OCI-LY7 (cell line): ENCODE results near the gene LENG1.

ENCODE experiments used
- EZH2phosphoT487 ChIP-seq: fragments of 200-600 bp; sonication (generic); IDR thresholded peaks from 2 replicates; pipeline ENCODE4 v1.6.1; 2018; ENCODE audit warnings: low read depth, borderline replicate concordance, mild to moderate bottlenecking, mixed run types, antibody characterized with exemption, low read length, moderate library complexity, mixed read lengths
- TF ChIP-seq, protein P1 (sequence below): fragments of 200-600 bp; sonication (generic); conservative IDR thresholded peaks from 2 replicates; pipeline ENCODE4 v1.5.1; 2014; ENCODE audit warnings: mild to moderate bottlenecking, antibody characterized with exemption, low read length, moderate library complexity, mixed read lengths

DNA sequence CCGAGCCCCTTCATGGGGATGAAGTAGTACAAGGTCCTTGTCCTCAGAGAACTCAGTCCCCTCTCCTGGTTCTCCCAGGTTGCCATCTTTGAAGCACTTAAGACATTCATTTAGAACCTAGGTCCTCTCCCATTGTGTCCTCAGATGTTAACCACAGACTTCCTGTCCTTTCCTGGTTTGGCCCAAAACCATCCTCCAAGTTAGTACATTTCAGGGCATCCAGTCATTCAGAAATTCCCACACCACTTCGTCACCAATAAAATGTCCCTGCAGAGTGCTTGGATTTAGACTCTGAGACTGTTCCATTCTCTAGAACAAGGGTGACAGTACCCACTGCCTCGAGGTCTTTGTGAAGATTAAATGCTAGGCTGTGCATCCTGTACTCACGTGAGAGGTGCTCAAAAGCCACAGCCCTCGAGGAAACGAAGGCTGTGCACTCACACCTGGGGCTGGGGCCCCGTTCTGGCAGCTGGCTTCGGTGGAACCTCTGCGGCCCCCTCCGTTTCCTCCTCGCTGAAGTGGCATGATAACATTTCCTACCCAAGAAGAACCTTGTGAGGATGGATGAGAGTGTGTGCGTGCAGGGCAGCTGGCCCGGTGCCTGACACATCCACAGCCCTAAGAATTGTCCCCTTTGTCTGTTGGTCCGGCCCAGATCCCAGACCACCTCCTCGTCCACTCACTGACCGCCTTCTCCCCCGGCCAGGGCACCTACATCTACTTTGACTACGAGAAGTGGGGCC, 4.7 kb downstream of the LENG1 start:
- TF ChIP-seq, protein P1, sequence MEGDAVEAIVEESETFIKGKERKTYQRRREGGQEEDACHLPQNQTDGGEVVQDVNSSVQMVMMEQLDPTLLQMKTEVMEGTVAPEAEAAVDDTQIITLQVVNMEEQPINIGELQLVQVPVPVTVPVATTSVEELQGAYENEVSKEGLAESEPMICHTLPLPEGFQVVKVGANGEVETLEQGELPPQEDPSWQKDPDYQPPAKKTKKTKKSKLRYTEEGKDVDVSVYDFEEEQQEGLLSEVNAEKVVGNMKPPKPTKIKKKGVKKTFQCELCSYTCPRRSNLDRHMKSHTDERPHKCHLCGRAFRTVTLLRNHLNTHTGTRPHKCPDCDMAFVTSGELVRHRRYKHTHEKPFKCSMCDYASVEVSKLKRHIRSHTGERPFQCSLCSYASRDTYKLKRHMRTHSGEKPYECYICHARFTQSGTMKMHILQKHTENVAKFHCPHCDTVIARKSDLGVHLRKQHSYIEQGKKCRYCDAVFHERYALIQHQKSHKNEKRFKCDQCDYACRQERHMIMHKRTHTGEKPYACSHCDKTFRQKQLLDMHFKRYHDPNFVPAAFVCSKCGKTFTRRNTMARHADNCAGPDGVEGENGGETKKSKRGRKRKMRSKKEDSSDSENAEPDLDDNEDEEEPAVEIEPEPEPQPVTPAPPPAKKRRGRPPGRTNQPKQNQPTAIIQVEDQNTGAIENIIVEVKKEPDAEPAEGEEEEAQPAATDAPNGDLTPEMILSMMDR = no peak
- no peak for TF ChIP-seq EZH2phosphoT487
